GM10266 (cell line): ENCODE data around the gene AKT1S1.

Experiments used
- DNase-seq: peaks from one replicate; pipeline ENCODE4 v3.0.0; 2012; ENCODE audit errors: extremely low spot score
- TF ChIP-seq, protein P1 (sequence below): IDR thresholded peaks from 2 replicates; pipeline ENCODE4 v1.5.1; 2012; ENCODE audit warnings: mild to moderate bottlenecking, low read depth; ENCODE audit not compliant: control insufficient read depth, insufficient read depth; ENCODE audit errors: missing control alignments

AKT1S1 gene

DNA sequence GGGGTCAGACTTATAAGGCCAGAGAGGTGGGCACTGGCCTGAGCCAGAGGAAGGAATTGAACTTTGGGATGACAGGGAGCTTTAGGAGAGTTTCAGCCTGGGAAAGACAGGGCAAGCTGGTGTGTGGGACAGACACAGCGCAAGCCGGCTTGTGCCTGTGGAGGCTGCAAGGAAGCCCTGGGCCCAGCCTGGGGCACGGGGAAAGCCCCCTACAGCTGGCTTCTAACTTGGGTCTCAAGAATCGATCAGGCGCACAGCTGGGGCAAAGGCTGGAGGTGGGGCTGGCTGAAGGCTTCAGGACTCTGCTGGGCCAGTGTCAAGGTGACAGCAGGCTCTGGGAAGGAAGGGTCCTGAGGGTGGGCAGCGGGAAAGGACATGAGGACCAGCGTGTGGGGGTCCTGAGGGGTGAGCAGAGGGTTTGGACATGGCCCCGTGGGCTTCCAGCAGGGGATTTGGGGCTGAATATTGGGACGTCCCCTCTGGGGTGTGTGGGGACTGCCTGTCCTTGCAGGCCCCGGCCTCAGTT, 23.2 kb downstream of the AKT1S1 start:
- TF ChIP-seq, protein P1, sequence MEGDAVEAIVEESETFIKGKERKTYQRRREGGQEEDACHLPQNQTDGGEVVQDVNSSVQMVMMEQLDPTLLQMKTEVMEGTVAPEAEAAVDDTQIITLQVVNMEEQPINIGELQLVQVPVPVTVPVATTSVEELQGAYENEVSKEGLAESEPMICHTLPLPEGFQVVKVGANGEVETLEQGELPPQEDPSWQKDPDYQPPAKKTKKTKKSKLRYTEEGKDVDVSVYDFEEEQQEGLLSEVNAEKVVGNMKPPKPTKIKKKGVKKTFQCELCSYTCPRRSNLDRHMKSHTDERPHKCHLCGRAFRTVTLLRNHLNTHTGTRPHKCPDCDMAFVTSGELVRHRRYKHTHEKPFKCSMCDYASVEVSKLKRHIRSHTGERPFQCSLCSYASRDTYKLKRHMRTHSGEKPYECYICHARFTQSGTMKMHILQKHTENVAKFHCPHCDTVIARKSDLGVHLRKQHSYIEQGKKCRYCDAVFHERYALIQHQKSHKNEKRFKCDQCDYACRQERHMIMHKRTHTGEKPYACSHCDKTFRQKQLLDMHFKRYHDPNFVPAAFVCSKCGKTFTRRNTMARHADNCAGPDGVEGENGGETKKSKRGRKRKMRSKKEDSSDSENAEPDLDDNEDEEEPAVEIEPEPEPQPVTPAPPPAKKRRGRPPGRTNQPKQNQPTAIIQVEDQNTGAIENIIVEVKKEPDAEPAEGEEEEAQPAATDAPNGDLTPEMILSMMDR = no peak
- DNase-seq = no peak

DNA sequence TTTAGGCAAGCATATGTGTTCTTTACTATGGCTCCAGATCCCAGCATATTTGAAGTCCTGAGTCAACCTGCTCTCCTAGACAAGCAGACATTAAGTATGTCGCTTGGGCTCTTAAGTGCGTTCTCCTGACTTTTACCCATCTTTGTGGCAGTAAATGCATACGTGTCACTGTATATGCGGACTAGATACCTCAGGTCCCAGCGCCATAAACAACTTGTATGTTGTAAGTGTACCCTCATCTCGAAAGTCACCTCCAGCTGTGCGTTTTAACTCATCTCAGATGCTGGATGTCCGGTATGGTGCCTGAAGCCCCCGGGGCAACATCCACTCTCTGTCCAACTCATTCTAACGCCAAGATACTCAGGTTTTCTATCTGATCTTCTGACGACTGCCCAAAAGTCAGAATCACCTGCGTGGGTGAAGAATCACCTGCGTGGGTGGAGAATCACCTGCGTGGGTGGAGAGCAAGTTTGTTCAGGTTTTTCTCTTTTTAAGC, 24.5 kb downstream of the AKT1S1 start:
- TF ChIP-seq, protein P1 = no peak
- no peak for DNase-seq

GRCh38 chr19:49851456-49852259, 25.5 kb downstream of the AKT1S1 start:
- TF ChIP-seq, protein P1 = no peak
- DNase-seq = peak; percentile 70

GRCh38 chr19:49850487-49851342, 26.4 kb downstream of the AKT1S1 start, which contains the start of gene PTOV1:
PTOV1 (plus strand) TSS chr19:49851159.
- TF ChIP-seq, protein P1 = no peak
- DNase-seq = peak; percentile 98

DNA sequence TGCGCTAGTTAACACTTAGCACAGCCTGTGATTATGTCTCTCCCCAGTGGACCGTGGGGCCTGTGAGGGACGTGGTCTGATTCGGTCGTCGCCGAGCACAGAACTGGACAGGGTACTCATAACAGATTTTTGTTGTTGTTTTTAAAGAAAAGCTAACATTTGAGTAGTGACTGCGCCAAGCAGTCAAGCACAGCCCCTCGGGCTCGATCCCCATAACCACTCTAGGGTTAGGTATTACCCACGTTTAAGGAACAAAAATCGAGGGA, 27.0 kb downstream of the AKT1S1 start:
- DNase-seq = no peak
- TF ChIP-seq, protein P1 = no peak

DNA sequence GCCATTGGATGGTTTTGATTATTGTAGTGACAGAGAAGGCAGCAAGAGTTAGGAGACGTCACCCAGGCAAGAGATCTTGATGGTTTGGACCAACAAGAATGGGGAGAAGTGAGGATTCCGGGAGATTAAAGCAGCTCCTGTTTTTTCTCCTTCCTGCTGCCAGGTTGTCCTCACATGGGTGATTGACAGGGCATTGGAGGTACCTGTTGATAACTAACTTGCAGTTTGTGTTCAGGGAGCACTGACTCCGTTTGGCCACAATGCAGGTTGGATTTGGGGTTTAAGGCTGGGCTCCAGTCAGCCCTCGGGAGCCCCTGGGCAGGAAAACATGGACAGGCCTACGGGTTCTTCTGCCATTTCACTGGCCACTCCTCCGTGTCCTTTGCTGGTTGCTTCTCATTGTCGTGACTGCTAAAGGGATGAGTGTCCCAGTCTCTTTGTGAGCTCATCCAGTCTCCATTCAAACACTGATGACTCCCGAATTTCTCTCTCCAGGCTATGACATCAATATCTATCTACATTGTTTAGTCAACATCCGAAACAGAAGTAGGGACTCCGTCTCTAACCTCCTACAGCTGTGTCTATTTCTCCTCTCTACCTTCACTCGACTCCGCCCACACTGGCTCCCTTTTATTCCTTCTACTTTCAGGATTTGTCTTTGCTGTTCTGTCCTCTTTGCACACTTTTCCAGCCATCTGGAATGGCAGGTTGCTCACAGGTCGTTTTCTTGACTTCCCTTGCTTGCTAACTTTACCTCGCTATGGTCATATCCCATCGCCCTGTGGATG, 27.5 kb downstream of the AKT1S1 start:
- TF ChIP-seq, protein P1 = no peak

More for the DNA sequence above, 27.5 kb downstream of the AKT1S1 start:
- no peak for DNase-seq
